Psoas muscle (tissue), 8 donors: Measurements from ENCODE around the gene SHC3. TPM values are rescaled to one million over a fixed set of nuclear protein-coding genes. Genes with fewer than 3 reads are reported as not detected.
A peak's percentile ranks its signal among the peaks of the same experiment; 100 is the strongest.

Experiments used
- ATAC-seq, 4 donors: fragments of 200-7000 bp; cut with Tn5 transposase; one replicate each; pipeline ENCODE4 v1.9.1; 2020; ENCODE audit warnings: moderate library complexity in 3 of 4, mild to moderate bottlenecking in 2 of 4
- DNase-seq, 2 donors: peaks; one replicate each; pipeline ENCODE4 v3.0.0-alpha.2; 2020
- H3K27ac ChIP-seq: fragments of 200-600 bp; one replicate; pipeline ENCODE4 v1.8.0; 2022
- H3K27me3 ChIP-seq, 3 donors: fragments of 200-600 bp in 1 of 3; one replicate each; pipeline versions ENCODE4 v1.6.1 to v1.8.0; 2013 to 2022; ENCODE audit warnings: low read length in 2 of 3, mild to moderate bottlenecking in 2 of 3, moderate library complexity in 1 of 3; ENCODE audit not compliant: insufficient read depth in 3 of 3
- H3K36me3 ChIP-seq, 2 donors: fragments of 200-600 bp in 1 of 2; one replicate each; pipeline versions ENCODE4 v1.6.1 to v1.8.0; 2013 to 2022; ENCODE audit warnings: low read depth in 1 of 2, mild to moderate bottlenecking in 1 of 2, moderate library complexity in 1 of 2; ENCODE audit not compliant: insufficient read depth in 1 of 2
- H3K4me1 ChIP-seq: fragments of 200-600 bp; one replicate; pipeline ENCODE4 v1.8.0; 2022
- H3K4me3 ChIP-seq: fragments of 200-600 bp; one replicate; pipeline ENCODE4 v1.8.0; 2022; ENCODE audit warnings: mild to moderate bottlenecking
- H3K9me3 ChIP-seq: fragments of 200-600 bp; one replicate; pipeline ENCODE4 v1.8.0; 2022
- CTCF ChIP-seq: fragments of 200-600 bp; IDR thresholded peaks from one replicate; pipeline ENCODE4 v1.8.0; 2022; ENCODE audit warnings: antibody characterized with exemption
- WGBS, 3 donors: extraction: QIAGEN DNeasy Blood & Tissue Kit; methylation state at CpG; one replicate each; pipeline versions ENCODE4 v1.1.6 to v1.1.7; 2013; 5-methylcytosine and 5-hydroxymethylcytosine counted together
- intact Hi-C, 2 donors: fragments of 100-400 bp; cut with DNase I; formaldehyde crosslinking; loops; one replicate each; pipeline versions ENCODE4 v1.11.0 to v1.14.2; 2022
- polyA plus RNA-seq, 3 donors: library from polyadenylated mRNA; stranded (reverse); fragments of 200-250 nt; gene quantifications; one replicate each; pipeline ENCODE4 v1.2.3, GENCODE V29; 2013
- total RNA-seq, 4 donors: library from RNA; stranded (reverse); fragmentation: NEBNext Ultra II Directional in 2 of 4; extraction: Animal tissue kit (Norgen Biotek cat#: 25700) in 2 of 4; gene quantifications; one replicate each; pipeline versions ENCODE4 v1.2.1 to v1.2.4, GENCODE V29; 2021 to 2023
- donor health status: healthy with polysubstance abuse.
- donor health status: DM: no; HTN: no; CAD: no; lungs with moderate emphysema.
- donor health status: Bipolar disorder and iron deficiency.
- donor health status: healthy.
- donor health status: DM: yes; HTN: yes; CAD: no.
- donor health status: DM: no; HTN: no; CAD: no.
- donor health status: DM: no; HTN: no; CAD: no.
- donor health status: DM: yes; HTN: yes; CAD: no.

The SHC3 gene
- total and polyA plus RNA-seq, 7 donors: 0.04 to 0.71 (median 0.20) TPM

GRCh38 chr9:88998911-88999310 is 179.7 kb downstream of the SHC3 start:
- intact Hi-C loops: no loop called here
- DNase-seq (peak; percentile 72 to 79), ATAC-seq (peak; percentile 60 to 79 (median 74))
- H3K27me3 ChIP-seq: peaks cover 0 to 28% (median 0%) of the 10 kb centered on the region in 3 donors
- TF ChIP-seq CTCF: no peak
- H3K9me3 ChIP-seq: no peaks in the 10 kb centered on the region
- H3K36me3 ChIP-seq: no peaks in the 10 kb centered on the region
- no peak overlapping the region for H3K4me3 ChIP-seq
- H3K27ac ChIP-seq: no peak overlapping the region
- no peaks in the 10 kb centered on the region for H3K4me1 ChIP-seq
- WGBS, 3 donors: 14 to 21% (median 17%) methylated on average over 9 of the region's 9 CpGs

GRCh38 chr9:88998503-88998902 is 180.1 kb downstream of the SHC3 start:
- H3K27ac ChIP-seq: no peak overlapping the region
- 8 to 15% (median 12%) methylated on average over 2 of the region's 2 CpGs for WGBS, 3 donors
- no peaks in the 10 kb centered on the region for H3K36me3 ChIP-seq
- no peak for ATAC-seq
- no peak overlapping the region for H3K4me3 ChIP-seq
- no peaks in the 10 kb centered on the region for H3K9me3 ChIP-seq
- no peaks in the 10 kb centered on the region for H3K4me1 ChIP-seq
- DNase-seq: no peak
- intact Hi-C loops: no loop called here
- peaks cover 0 to 29% (median 0%) of the 10 kb centered on the region in 3 donors for H3K27me3 ChIP-seq
- TF ChIP-seq CTCF: no peak

- Histone ChIP-seq H3K36me3 (no peaks in the 10 kb centered on the region), H3K4me3 (no peak overlapping the region), H3K27me3 (peaks cover 0 to 30% (median 0%) of the 10 kb centered on the region in 3 donors), H3K9me3 (no peaks in the 10 kb centered on the region), H3K27ac (no peak overlapping the region), H3K4me1 (no peaks in the 10 kb centered on the region)
- WGBS, 3 donors: 44 to 51% (median 49%) methylated on average over 8 of the region's 8 CpGs
- ATAC-seq (no peak), DNase-seq (no peak)
- intact Hi-C loops: no loop called here
- no peak for TF ChIP-seq CTCF
Observed at GRCh38 chr9:88997646-88998045, 181.0 kb downstream of the SHC3 start.

GRCh38 chr9:88996921-88997235 is 181.7 kb downstream of the SHC3 start:
- WGBS, 3 donors: 83 to 87% (median 83%) methylated on average over 4 of the region's 4 CpGs
- no peaks in the 10 kb centered on the region for H3K4me1 ChIP-seq
- no peak for TF ChIP-seq CTCF
- peaks cover 0 to 36% (median 3%) of the 10 kb centered on the region in 3 donors for H3K27me3 ChIP-seq
- H3K27ac ChIP-seq: no peak overlapping the region
- no peak for DNase-seq
- H3K36me3 ChIP-seq: no peaks in the 10 kb centered on the region
- no peak for ATAC-seq
- no peak overlapping the region for H3K4me3 ChIP-seq
- no peaks in the 10 kb centered on the region for H3K9me3 ChIP-seq
- intact Hi-C loops: no loop called here

GRCh38 chr9:88996046-88996920 is 182.3 kb downstream of the SHC3 start:
- H3K36me3 ChIP-seq: no peaks in the 10 kb centered on the region
- peaks cover 0 to 36% (median 9%) of the 10 kb centered on the region in 3 donors for H3K27me3 ChIP-seq
- H3K4me3 ChIP-seq: no peak overlapping the region
- WGBS, 3 donors: 92 to 94% (median 92%) methylated on average over 14 of the region's 14 CpGs
- TF ChIP-seq CTCF: no peak
- intact Hi-C loops: no loop called here
- no peaks in the 10 kb centered on the region for H3K9me3 ChIP-seq
- no peak for DNase-seq
- ATAC-seq: no peak
- no peak overlapping the region for H3K27ac ChIP-seq
- H3K4me1 ChIP-seq: no peaks in the 10 kb centered on the region
